Mesenchymal stem cell (in vitro differentiated cells and primary cell): Measurements from ENCODE around the gene UNC13C.
"Not testable (repeated sequence)": the region's sequence is repeated elsewhere in the genome, so short reads cannot be mapped to it uniquely, and the experiment has no call there.

Experiments used
- DNase-seq: peaks from one replicate; pipeline ENCODE4 v3.0.0-alpha.2; 2013
- H2AFZ ChIP-seq: one replicate; pipeline ENCODE4 v1.6.1; 2013; ENCODE audit warnings: low read depth, mild to moderate bottlenecking, control low read depth, inconsistent platforms, low read length, moderate library complexity
- H2AK5ac ChIP-seq: 2 replicates; pipeline ENCODE4 v1.6.1; 2013; ENCODE audit warnings: low read length, moderate library complexity, mild to moderate bottlenecking, inconsistent platforms; ENCODE audit not compliant: severe bottlenecking
- H2BK120ac ChIP-seq: one replicate; pipeline ENCODE4 v1.6.1; 2013; ENCODE audit warnings: low read depth, mild to moderate bottlenecking, inconsistent platforms, low read length, moderate library complexity
- H2BK12ac ChIP-seq, 2 experiments: one replicate each; pipeline ENCODE4 v1.6.1; 2013; ENCODE audit warnings: inconsistent platforms in 2 of 2, low read length in 2 of 2, mild to moderate bottlenecking in 2 of 2, moderate library complexity in 2 of 2, control low read depth in 1 of 2
- H2BK15ac ChIP-seq: one replicate; pipeline ENCODE4 v1.6.1; 2013; ENCODE audit warnings: mild to moderate bottlenecking, low read depth, inconsistent platforms; ENCODE audit not compliant: poor library complexity, severe bottlenecking
- H2BK5ac ChIP-seq: 2 replicates; pipeline ENCODE4 v1.6.1; 2013; ENCODE audit warnings: low read depth, mild to moderate bottlenecking, low read length, control low read depth, inconsistent platforms; ENCODE audit not compliant: poor library complexity, severe bottlenecking
- H3K14ac ChIP-seq, 2 experiments: one replicate each; pipeline ENCODE4 v1.6.1; 2013; ENCODE audit warnings: inconsistent platforms in 2 of 2, low read length in 2 of 2, control low read depth in 1 of 2, mild to moderate bottlenecking in 1 of 2, moderate library complexity in 1 of 2
- H3K18ac ChIP-seq, 2 experiments: one replicate each; pipeline ENCODE4 v1.6.1; 2013; ENCODE audit warnings: inconsistent platforms in 2 of 2, low read length in 2 of 2, control low read depth in 1 of 2, low read depth in 1 of 2, mild to moderate bottlenecking in 1 of 2
- H3K23ac ChIP-seq, 2 experiments: one replicate each; pipeline ENCODE4 v1.6.1; 2013; ENCODE audit warnings: inconsistent platforms in 2 of 2, low read length in 2 of 2, mild to moderate bottlenecking in 2 of 2, moderate library complexity in 2 of 2, control low read depth in 1 of 2
- H3K27ac ChIP-seq: 2 replicates; pipeline ENCODE4 v1.5.1; 2013; ENCODE audit warnings: mild to moderate bottlenecking, moderate library complexity, low read length, control low read depth, inconsistent platforms; ENCODE audit not compliant: poor library complexity, severe bottlenecking
- H3K27me3 ChIP-seq, 2 experiments: 2 replicates each; pipeline versions ENCODE4 v1.6.1 to v1.7.0; 2013; ENCODE audit warnings: low read length in 2 of 2, mild to moderate bottlenecking in 2 of 2, moderate library complexity in 2 of 2, control low read depth in 1 of 2, inconsistent platforms in 1 of 2; ENCODE audit not compliant: control insufficient read depth in 1 of 2, insufficient read depth in 1 of 2
- H3K36me3 ChIP-seq, 2 experiments: 2 replicates each; pipeline versions ENCODE4 v1.6.1 to v1.7.0; 2013; ENCODE audit warnings: low read length in 2 of 2, control low read depth in 1 of 2, inconsistent platforms in 1 of 2, low read depth in 1 of 2, mild to moderate bottlenecking in 1 of 2; ENCODE audit not compliant: insufficient read depth in 2 of 2, control insufficient read depth in 1 of 2
- H3K4ac ChIP-seq, 2 experiments: one replicate each; pipeline ENCODE4 v1.6.1; 2013; ENCODE audit warnings: inconsistent platforms in 2 of 2, low read length in 2 of 2, mild to moderate bottlenecking in 2 of 2, moderate library complexity in 2 of 2, control low read depth in 1 of 2, low read depth in 1 of 2
- H3K4me1 ChIP-seq: 2 replicates; pipeline ENCODE4 v1.6.1; 2013; ENCODE audit warnings: low read depth, low read length, control low read depth; ENCODE audit not compliant: control insufficient read depth, insufficient read depth
- H3K4me2 ChIP-seq: 2 replicates; pipeline ENCODE4 v1.6.1; 2013; ENCODE audit warnings: low read length, mild to moderate bottlenecking, inconsistent platforms; ENCODE audit not compliant: poor library complexity, severe bottlenecking
- H3K4me3 ChIP-seq, 2 experiments: 2 replicates each; pipeline versions ENCODE4 v1.5.1 to v1.7.0; 2013; ENCODE audit warnings: low read length in 2 of 2, mild to moderate bottlenecking in 2 of 2, control low read depth in 1 of 2, low read depth in 1 of 2; ENCODE audit not compliant: insufficient read depth in 1 of 2
- H3K79me1 ChIP-seq: replicated peaks from 2 replicates; pipeline ENCODE4 v1.6.1; 2013; ENCODE audit warnings: mild to moderate bottlenecking, control low read depth, low read length, inconsistent platforms; ENCODE audit not compliant: poor library complexity, severe bottlenecking
- H3K9ac ChIP-seq: 2 replicates; pipeline ENCODE4 v1.7.0; 2013; ENCODE audit warnings: mild to moderate bottlenecking, low read length, moderate library complexity
- H3K9me3 ChIP-seq: 2 replicates; pipeline ENCODE4 v1.7.0; 2013; ENCODE audit warnings: mild to moderate bottlenecking, low read length; ENCODE audit not compliant: control insufficient read depth
- H4K8ac ChIP-seq: one replicate; pipeline ENCODE4 v1.6.1; 2013; ENCODE audit warnings: inconsistent platforms, mild to moderate bottlenecking, low read length, moderate library complexity
- H4K91ac ChIP-seq: one replicate; pipeline ENCODE4 v1.6.1; 2013; ENCODE audit warnings: mild to moderate bottlenecking, low read length, inconsistent platforms
- WGBS: methylation state at CpG from one replicate; pipeline ENCODE4 v1.1.7; 2013; ENCODE audit warnings: mixed read lengths; 5-methylcytosine and 5-hydroxymethylcytosine counted together

UNC13C gene

GRCh38 chr15:54450288-54450687 is 472.0 kb downstream of the UNC13C start:
- not testable (repeated sequence) for H3K79me1 ChIP-seq, H4K91ac ChIP-seq, DNase-seq, H3K4me3 ChIP-seq, H3K9ac ChIP-seq, H2AFZ ChIP-seq, H2BK15ac ChIP-seq, H2BK5ac ChIP-seq, H3K14ac ChIP-seq, H3K18ac ChIP-seq, H2BK12ac ChIP-seq, H3K27me3 ChIP-seq, H2BK120ac ChIP-seq, H3K27ac ChIP-seq, H3K23ac ChIP-seq, H3K4me2 ChIP-seq, H3K4me1 ChIP-seq, H3K36me3 ChIP-seq, H4K8ac ChIP-seq, H3K4ac ChIP-seq, H2AK5ac ChIP-seq
- H3K9me3 ChIP-seq: peaks cover 28% of the 10 kb centered on the region
- WGBS: 80% methylated on average over 9 of the region's 9 CpGs

- Histone ChIP-seq H3K4me2 (no peak overlapping the region), H3K4me1 (no peaks in the 10 kb centered on the region), H4K8ac (no peak overlapping the region), H2AFZ (no peak overlapping the region), H3K18ac (no peak overlapping the region), H3K27me3 (no peaks in the 10 kb centered on the region), H3K4me3 (no peak overlapping the region), H2BK5ac (no peak overlapping the region), H3K9me3 (peaks cover 50% of the 10 kb centered on the region), H3K79me1 (no peaks in the 10 kb centered on the region), H2AK5ac (no peak overlapping the region), H2BK120ac (no peak overlapping the region), H3K4ac (no peak overlapping the region), H2BK12ac (no peak overlapping the region), H3K14ac (no peak overlapping the region), H3K23ac (no peak overlapping the region), H4K91ac (no peak overlapping the region), H3K9ac (no peak overlapping the region), H2BK15ac (no peak overlapping the region), H3K27ac (no peak overlapping the region), H3K36me3 (no peaks in the 10 kb centered on the region)
- DNase-seq: no peak
- no CpG with 5 or more reads among the region's 1 CpG for WGBS
These were observed 478.2 kb downstream of the UNC13C start for GRCh38 chr15:54456413-54456812.

GRCh38 chr15:54462511-54462913 is 484.3 kb downstream of the UNC13C start:
- Histone ChIP-seq H2AFZ (no peak overlapping the region), H4K91ac (no peak overlapping the region), H3K4me1 (no peaks in the 10 kb centered on the region), H3K4me2 (no peak overlapping the region), H3K4me3 (no peak overlapping the region), H2BK15ac (no peak overlapping the region), H3K4ac (no peak overlapping the region), H2BK5ac (no peak overlapping the region), H3K23ac (no peak overlapping the region), H3K36me3 (no peaks in the 10 kb centered on the region), H2BK120ac (no peak overlapping the region), H3K18ac (no peak overlapping the region), H3K79me1 (no peaks in the 10 kb centered on the region), H2AK5ac (no peak overlapping the region), H3K27ac (no peak overlapping the region), H3K9me3 (peaks cover 42% of the 10 kb centered on the region), H3K27me3 (no peaks in the 10 kb centered on the region), H2BK12ac (no peak overlapping the region), H4K8ac (no peak overlapping the region), H3K14ac (no peak overlapping the region), H3K9ac (no peak overlapping the region)
- WGBS: 88% methylated on average over 17 of the region's 17 CpGs
- no peak for DNase-seq

GRCh38 chr15:54481819-54482218 is 503.6 kb downstream of the UNC13C start:
- H3K4ac ChIP-seq: no peak overlapping the region
- peaks cover 14% of the 10 kb centered on the region for H3K9me3 ChIP-seq
- no peaks in the 10 kb centered on the region for H3K27me3 ChIP-seq
- H4K91ac ChIP-seq: no peak overlapping the region
- DNase-seq: no peak
- 55% methylated on average over 3 of the region's 3 CpGs for WGBS
- no peak overlapping the region for H2BK15ac ChIP-seq
- H3K23ac ChIP-seq: no peak overlapping the region
- H3K4me1 ChIP-seq: no peaks in the 10 kb centered on the region
- H4K8ac ChIP-seq: no peak overlapping the region
- H3K4me3 ChIP-seq: no peak overlapping the region
- H3K18ac ChIP-seq: no peak overlapping the region
- no peaks in the 10 kb centered on the region for H3K79me1 ChIP-seq
- H2BK120ac ChIP-seq: no peak overlapping the region
- no peaks in the 10 kb centered on the region for H3K36me3 ChIP-seq
- H3K14ac ChIP-seq: no peak overlapping the region
- H2AFZ ChIP-seq: no peak overlapping the region
- H2BK5ac ChIP-seq: no peak overlapping the region
- H3K4me2 ChIP-seq: no peak overlapping the region
- H3K27ac ChIP-seq: no peak overlapping the region
- no peak overlapping the region for H2BK12ac ChIP-seq
- H3K9ac ChIP-seq: no peak overlapping the region
- no peak overlapping the region for H2AK5ac ChIP-seq
